CD14-positive monocyte (primary cell): ENCODE data around the gene SLC22A14. TPM values are rescaled to one million over a fixed set of nuclear protein-coding genes. Genes with fewer than 3 reads are reported as not detected.

Source experiments
- DNase-seq, 3 donors: peaks; one replicate each; pipeline ENCODE4 v3.0.0-alpha.2; 2011 to 2022
- H2AFZ ChIP-seq: 2 replicates; pipeline ENCODE4 v1.6.0; 2012; ENCODE audit warnings: mild to moderate bottlenecking, low read depth, low read length, inconsistent platforms; ENCODE audit not compliant: insufficient read depth, poor library complexity, severe bottlenecking
- H3K27ac ChIP-seq, 2 donors: 1 replicate in 1 of 2; 2 replicates in 1 of 2; pipeline ENCODE4 v1.5.1; 2012 to 2013; ENCODE audit warnings: low read length in 2 of 2, control low read depth in 1 of 2, inconsistent platforms in 1 of 2, low read depth in 1 of 2, mild to moderate bottlenecking in 1 of 2
- H3K27me3 ChIP-seq, 2 donors: one replicate each; pipeline versions ENCODE4 v1.6.0 to v1.6.1; 2011 to 2013; ENCODE audit warnings: low read length in 2 of 2; ENCODE audit not compliant: control insufficient read depth in 2 of 2, insufficient read depth in 2 of 2
- H3K36me3 ChIP-seq, 2 donors: replicated peaks in 1 of 2; 1 replicate in 1 of 2; 2 replicates in 1 of 2; pipeline versions ENCODE4 v1.5.1 to v1.6.1; 2012 to 2013; ENCODE audit warnings: low read length in 2 of 2, control low read depth in 1 of 2, inconsistent platforms in 1 of 2, mild to moderate bottlenecking in 1 of 2; ENCODE audit not compliant: insufficient read depth in 2 of 2, control insufficient read depth in 1 of 2
- H3K4me1 ChIP-seq, 2 donors: 1 replicate in 1 of 2; 2 replicates in 1 of 2; pipeline versions ENCODE4 v1.5.1 to v1.6.1; 2012 to 2013; ENCODE audit warnings: low read length in 2 of 2, control low read depth in 1 of 2, inconsistent platforms in 1 of 2, mild to moderate bottlenecking in 1 of 2, moderate library complexity in 1 of 2; ENCODE audit not compliant: insufficient read depth in 2 of 2, control insufficient read depth in 1 of 2
- H3K4me2 ChIP-seq: replicated peaks from 2 replicates; pipeline ENCODE3; 2012; ENCODE audit warnings: low read length, moderate library complexity, mild to moderate bottlenecking; ENCODE audit not compliant: poor library complexity, severe bottlenecking; ENCODE audit errors: extremely low read depth
- H3K4me3 ChIP-seq, 3 experiments: fragments of 200-600 bp in 1 of 3; sonication (generic) in 1 of 3; replicated peaks in 1 of 3; 1 replicate in 2 of 3; 2 replicates in 1 of 3; pipeline ENCODE4 v1.5.1; 2011 to 2013; ENCODE audit warnings: low read length in 3 of 3, mild to moderate bottlenecking in 3 of 3, control low read depth in 2 of 3, low read depth in 2 of 3, inconsistent platforms in 1 of 3, moderate library complexity in 1 of 3
- H3K79me2 ChIP-seq: 2 replicates; pipeline ENCODE4 v1.6.0; 2012; ENCODE audit warnings: mild to moderate bottlenecking, control low read depth, inconsistent platforms, low read length, moderate library complexity; ENCODE audit not compliant: insufficient read depth
- H3K9ac ChIP-seq: 2 replicates; pipeline ENCODE4 v1.6.0; 2017; ENCODE audit warnings: low read length, mild to moderate bottlenecking; ENCODE audit not compliant: insufficient read depth, poor library complexity, severe bottlenecking
- H3K9me3 ChIP-seq, 2 donors: replicated peaks in 1 of 2; 1 replicate in 1 of 2; 2 replicates in 1 of 2; pipeline versions ENCODE4 v1.5.1 to v1.6.1; 2012 to 2013; ENCODE audit warnings: low read length in 2 of 2, control low read depth in 1 of 2; ENCODE audit not compliant: control insufficient read depth in 1 of 2, insufficient read depth in 1 of 2
- H4K20me1 ChIP-seq: 2 replicates; pipeline ENCODE4 v1.6.0; 2012; ENCODE audit warnings: mild to moderate bottlenecking, low read length, control low read depth, moderate library complexity; ENCODE audit not compliant: insufficient read depth
- H3K27ac Mint-ChIP-seq, 7 donors: one replicate each; pipeline ENCODE4 v1.8.0; 2020; ENCODE audit warnings: mild to moderate bottlenecking in 7 of 7, mixed read lengths in 7 of 7, moderate library complexity in 6 of 7, inconsistent platforms in 2 of 7
- H3K27me3 Mint-ChIP-seq, 3 donors: one replicate each; pipeline ENCODE4 v1.8.0; 2021 to 2022; ENCODE audit warnings: low read depth in 3 of 3, mild to moderate bottlenecking in 3 of 3, mixed read lengths in 3 of 3, moderate library complexity in 3 of 3, inconsistent platforms in 1 of 3
- H3K36me3 Mint-ChIP-seq, 2 donors: one replicate each; pipeline ENCODE4 v1.8.0; 2020; ENCODE audit warnings: mixed read lengths in 2 of 2, inconsistent platforms in 1 of 2, mild to moderate bottlenecking in 1 of 2
- H3K4me1 Mint-ChIP-seq: one replicate; pipeline ENCODE4 v1.8.0; 2020; ENCODE audit warnings: mild to moderate bottlenecking, mixed read lengths
- H3K4me3 Mint-ChIP-seq, 2 donors: one replicate each; pipeline ENCODE4 v1.8.0; 2020; ENCODE audit warnings: mild to moderate bottlenecking in 2 of 2, mixed read lengths in 2 of 2, moderate library complexity in 1 of 2
- H3K9me3 Mint-ChIP-seq, 7 donors: one replicate each; pipeline ENCODE4 v1.8.0; 2020 to 2022; ENCODE audit warnings: mixed read lengths in 7 of 7, mild to moderate bottlenecking in 6 of 7, moderate library complexity in 6 of 7, inconsistent platforms in 2 of 7
- CTCF ChIP-seq: fragments of 200-600 bp; IDR thresholded peaks from one replicate; pipeline ENCODE4 v1.8.0; 2022; ENCODE audit warnings: antibody characterized with exemption, mild to moderate bottlenecking
- WGBS: methylation state at CpG from one replicate; pipeline ENCODE4 v1.1.5; 2013; ENCODE audit warnings: missing lambda C conversion rate; ENCODE audit not compliant: insufficient coverage; 5-methylcytosine and 5-hydroxymethylcytosine counted together
- intact Hi-C, 2 donors: fragments of 100-400 bp; cut with micrococcal nuclease; formaldehyde crosslinking; loops; one replicate each; pipeline versions ENCODE4 v1.15.0 to v1.15.1; 2023
- polyA plus RNA-seq, 3 donors: library from polyadenylated mRNA; depleted of rRNA in 1 of 3; unstranded in 2 of 3; stranded (reverse) in 1 of 3; fragments of 300-500 nt in 2 of 3; fragments of >200 nt in 1 of 3; fragmentation: Illumina TruSeq in 2 of 3; gene quantifications; 1 replicate in 2 of 3; 2 replicates in 1 of 3; pipeline ENCODE4 v1.2.3, GENCODE V29; 2012 to 2021

SLC22A14 gene
- polyA plus RNA-seq, 3 donors = 0.45 TPM; not detected in 2

- DNase-seq = no peak
- H3K4me2 ChIP-seq = no peak overlapping the region
- H4K20me1 ChIP-seq = no peaks in the 10 kb centered on the region
- no peak overlapping the region for H3K4me3 Mint-ChIP-seq
- no peak overlapping the region for H3K4me3 ChIP-seq
- peaks cover 10 to 17% of the 10 kb centered on the region in 2 donors for H3K36me3 Mint-ChIP-seq
- no CpG with 5 or more reads among the region's 2 CpGs for WGBS
- no peaks in the 10 kb centered on the region for H3K9me3 ChIP-seq
- no peaks in the 10 kb centered on the region for H3K4me1 ChIP-seq
- H3K79me2 ChIP-seq = no peaks in the 10 kb centered on the region
- no peak overlapping the region for H3K27ac ChIP-seq
- peaks cover 0 to 1% (median 0%) of the 10 kb centered on the region in 3 donors for H3K27me3 Mint-ChIP-seq
- H3K4me1 Mint-ChIP-seq = peaks cover 3% of the 10 kb centered on the region
- H3K9me3 Mint-ChIP-seq = peaks cover 0 to 3% (median 0%) of the 10 kb centered on the region in 7 donors
- intact Hi-C loops = no loop called here
- no peak for TF ChIP-seq CTCF
- no peak overlapping the region for H2AFZ ChIP-seq
- peaks cover 0 to 7% of the 10 kb centered on the region in 2 donors for H3K36me3 ChIP-seq
- H3K9ac ChIP-seq = no peak overlapping the region
- no peaks in the 10 kb centered on the region for H3K27me3 ChIP-seq
- H3K27ac Mint-ChIP-seq = no peak overlapping the region
Observed at GRCh38 chr3:38260474-38260873, 21.6 kb upstream of the SLC22A14 start.

- no peaks in the 10 kb centered on the region for H4K20me1 ChIP-seq
- H3K4me2 ChIP-seq = no peak overlapping the region
- H3K9me3 Mint-ChIP-seq = peaks cover 0 to 3% (median 0%) of the 10 kb centered on the region in 7 donors
- no peaks in the 10 kb centered on the region for H3K79me2 ChIP-seq
- H3K4me3 Mint-ChIP-seq = no peak overlapping the region
- no peaks in the 10 kb centered on the region for H3K36me3 ChIP-seq
- H2AFZ ChIP-seq = no peak overlapping the region
- peaks cover 19% of the 10 kb centered on the region for H3K4me1 Mint-ChIP-seq
- no peak overlapping the region for H3K9ac ChIP-seq
- no peak overlapping the region for H3K27ac Mint-ChIP-seq
- DNase-seq = no peak
- peaks cover 19 to 20% of the 10 kb centered on the region in 2 donors for H3K4me1 ChIP-seq
- no peak overlapping the region for H3K27ac ChIP-seq
- H3K36me3 Mint-ChIP-seq = peaks cover 5% of the 10 kb centered on the region in 2 donors
- TF ChIP-seq CTCF = no peak
- no peaks in the 10 kb centered on the region for H3K27me3 ChIP-seq
- intact Hi-C loops = no loop called here
- no peak overlapping the region for H3K4me3 ChIP-seq
- H3K27me3 Mint-ChIP-seq = peaks cover 0 to 2% (median 0%) of the 10 kb centered on the region in 3 donors
- WGBS = 0% methylated on average over 1 of the region's 1 CpG
- H3K9me3 ChIP-seq = no peaks in the 10 kb centered on the region
Observed at GRCh38 chr3:38264353-38264771, 17.7 kb upstream of the SLC22A14 start.
